GM12874 (cell line): ENCODE results near the gene MAFF.

Experiments used
- CTCF ChIP-seq: IDR thresholded peaks from 2 replicates; pipeline ENCODE4 v1.5.1; 2011; ENCODE audit warnings: low read depth, mild to moderate bottlenecking, control low read depth, low read length, moderate library complexity; ENCODE audit not compliant: insufficient read depth

MAFF gene

GRCh38 chr22:38226853-38227649 is 25.3 kb downstream of the MAFF start:
- no peak for TF ChIP-seq CTCF

GRCh38 chr22:38228326-38228872 is 26.6 kb downstream of the MAFF start:
- no peak for TF ChIP-seq CTCF

- TF ChIP-seq CTCF, result no peak
Observed at GRCh38 chr22:38228873-38229740, 27.3 kb downstream of the MAFF start.

- peak; percentile 28; the same call in 1 of the 2 replicates for TF ChIP-seq CTCF
Observed at GRCh38 chr22:38230108-38230825, 28.5 kb downstream of the MAFF start.

- TF ChIP-seq CTCF, result no peak
Observed at GRCh38 chr22:38230916-38231315, 29.1 kb downstream of the MAFF start.

- TF ChIP-seq CTCF, result no peak
Observed at GRCh38 chr22:38232196-38232595, 30.4 kb downstream of the MAFF start.

GRCh38 chr22:38233427-38233826 is 31.6 kb downstream of the MAFF start:
- no peak for TF ChIP-seq CTCF
